Natural killer cell (primary cell): ENCODE results near the gene POLR3GL. TPM values are rescaled to one million over a fixed set of nuclear protein-coding genes. Genes with fewer than 3 reads are reported as not detected.

Experiments used
- ATAC-seq, 3 donors: fragments of 150-1000 bp in 2 of 3; fragments of 200-7000 bp in 1 of 3; cut with Tn5 transposase; 1 replicate in 1 of 3; 2 replicates in 2 of 3; pipeline ENCODE4 v1.10.0; 2021; ENCODE audit warnings: mild to moderate bottlenecking in 2 of 3, moderate library complexity in 2 of 3
- DNase-seq, 2 donors: peaks; one replicate each; pipeline versions ENCODE4 v3.0.0 to v3.0.0-alpha.2; 2013 to 2021; ENCODE audit warnings: mixed read lengths in 1 of 2
- H3K27ac ChIP-seq: one replicate; pipeline ENCODE4 v1.5.1; 2013; ENCODE audit warnings: mild to moderate bottlenecking, low read length
- H3K27me3 ChIP-seq: one replicate; pipeline ENCODE4 v1.6.1; 2013; ENCODE audit warnings: low read length; ENCODE audit not compliant: control insufficient read depth, insufficient read depth
- H3K36me3 ChIP-seq: one replicate; pipeline ENCODE4 v1.6.1; 2013; ENCODE audit warnings: low read length; ENCODE audit not compliant: control insufficient read depth, insufficient read depth
- H3K4me1 ChIP-seq: one replicate; pipeline ENCODE4 v1.6.1; 2013; ENCODE audit warnings: low read length; ENCODE audit not compliant: control insufficient read depth, insufficient read depth
- H3K4me3 ChIP-seq: one replicate; pipeline ENCODE4 v1.5.1; 2013; ENCODE audit warnings: low read length
- H3K9me3 ChIP-seq: one replicate; pipeline ENCODE4 v1.6.1; 2013; ENCODE audit warnings: low read length; ENCODE audit not compliant: control insufficient read depth, insufficient read depth
- H3K27ac Mint-ChIP-seq, 2 donors: one replicate each; pipeline ENCODE4 v1.8.0; 2022; ENCODE audit warnings: mild to moderate bottlenecking in 2 of 2, mixed read lengths in 2 of 2, moderate library complexity in 1 of 2
- H3K27me3 Mint-ChIP-seq, 2 donors: one replicate each; pipeline ENCODE4 v1.8.0; 2022; ENCODE audit warnings: low read depth in 2 of 2, mixed read lengths in 2 of 2
- H3K36me3 Mint-ChIP-seq: one replicate; pipeline ENCODE4 v1.8.0; 2022; ENCODE audit warnings: mixed read lengths
- H3K4me1 Mint-ChIP-seq, 2 donors: one replicate each; pipeline ENCODE4 v1.8.0; 2022; ENCODE audit warnings: mixed read lengths in 2 of 2
- H3K4me3 Mint-ChIP-seq: one replicate; pipeline ENCODE4 v1.8.0; 2022; ENCODE audit warnings: mild to moderate bottlenecking, moderate library complexity, mixed read lengths
- H3K9me3 Mint-ChIP-seq, 2 donors: one replicate each; pipeline ENCODE4 v1.8.0; 2022; ENCODE audit warnings: mixed read lengths in 2 of 2
- CTCF ChIP-seq: fragments of 200-600 bp; IDR thresholded peaks from one replicate; pipeline ENCODE4 v1.8.0; 2022; ENCODE audit warnings: antibody characterized with exemption
- WGBS: methylation state at CpG from one replicate; pipeline ENCODE4 v1.1.7; 2013; ENCODE audit warnings: missing lambda C conversion rate; ENCODE audit not compliant: insufficient coverage; 5-methylcytosine and 5-hydroxymethylcytosine counted together
- intact Hi-C: fragments of 100-400 bp; cut with micrococcal nuclease; formaldehyde crosslinking; loops from one replicate; pipeline ENCODE4 v1.14.2; 2022
- total RNA-seq, 4 donors: library from RNA; stranded (reverse); fragments of 120-200 nt in 1 of 4; gene quantifications; one replicate each; pipeline versions ENCODE4 v1.2.3 to v1.2.4, GENCODE V29; 2013 to 2022

The POLR3GL gene
- total RNA-seq, 3 donors from 2014 or later (not counting 1 experiment from before 2014, with no cell fraction given), result 34.9 to 37.5 (median 37.4) TPM

GRCh38 chr1:145977486-145978470, 13.3 kb downstream of the POLR3GL start:
- Mint-ChIP-seq H3K27me3 (no peaks in the 10 kb centered on the region), H3K4me3 (no peak overlapping the region), H3K9me3 (no peaks in the 10 kb centered on the region), H3K36me3 (no peaks in the 10 kb centered on the region), H3K4me1 (peaks cover 14 to 18% of the 10 kb centered on the region in 2 donors), H3K27ac (no peak overlapping the region)
- DNase-seq (peak; percentile 62 to 94), ATAC-seq (peak; percentile 37 to 61 (median 52))
- Histone ChIP-seq H3K36me3 (peaks cover 6% of the 10 kb centered on the region), H3K4me1 (peaks cover 53% of the 10 kb centered on the region), H3K9me3 (no peaks in the 10 kb centered on the region), H3K4me3 (no peak overlapping the region), H3K27me3 (no peaks in the 10 kb centered on the region), H3K27ac (peak overlapping the region; percentile 97)
- TF ChIP-seq CTCF, result peak; percentile 86
- 30% methylated on average over 9 of the region's 9 CpGs for WGBS
- intact Hi-C loops, result loop anchor here (1.0 to 5.0 kb wide), 7 partner anchors 13 to 130 kb away; partner anchors contain the start of genes ANKRD34A, NUDT17, POLR3GL and RBM8A

DNA sequence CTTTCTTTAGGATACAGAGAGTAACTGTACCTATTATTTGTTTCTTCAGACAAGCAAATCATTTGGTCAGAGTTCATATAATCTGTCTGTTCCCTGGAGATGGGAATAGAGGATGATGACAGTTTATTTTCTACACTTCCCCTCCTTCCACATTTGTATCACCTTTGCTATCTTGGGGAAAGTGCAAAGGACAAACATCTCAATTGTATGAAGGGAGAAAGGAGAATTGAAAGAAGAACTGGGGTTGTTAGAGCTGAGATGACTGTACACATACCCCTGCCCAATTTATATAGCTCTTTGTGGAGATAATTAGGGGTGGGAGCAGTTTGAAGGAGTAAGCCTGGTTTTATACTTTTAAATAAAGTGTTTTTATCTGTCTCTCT, 14.0 kb downstream of the POLR3GL start:
- no peak for ATAC-seq
- H3K4me3 Mint-ChIP-seq, result no peak overlapping the region
- H3K4me1 Mint-ChIP-seq, result peaks cover 10 to 23% of the 10 kb centered on the region in 2 donors
- TF ChIP-seq CTCF, result no peak
- no peaks in the 10 kb centered on the region for H3K27me3 ChIP-seq
- H3K27me3 Mint-ChIP-seq, result no peaks in the 10 kb centered on the region
- peak overlapping the region; percentile 97 for H3K27ac ChIP-seq
- H3K36me3 Mint-ChIP-seq, result no peaks in the 10 kb centered on the region
- H3K9me3 Mint-ChIP-seq, result no peaks in the 10 kb centered on the region
- intact Hi-C loops, result loop anchor here (2.0 to 5.0 kb wide), 5 partner anchors 14 to 131 kb away; partner anchors contain the start of genes ANKRD34A, NUDT17, POLR3GL and RBM8A
- no peak overlapping the region for H3K27ac Mint-ChIP-seq
- peaks cover 6% of the 10 kb centered on the region for H3K36me3 ChIP-seq
- H3K9me3 ChIP-seq, result no peaks in the 10 kb centered on the region
- no peak for DNase-seq
- H3K4me1 ChIP-seq, result peaks cover 58% of the 10 kb centered on the region
- H3K4me3 ChIP-seq, result no peak overlapping the region

DNA sequence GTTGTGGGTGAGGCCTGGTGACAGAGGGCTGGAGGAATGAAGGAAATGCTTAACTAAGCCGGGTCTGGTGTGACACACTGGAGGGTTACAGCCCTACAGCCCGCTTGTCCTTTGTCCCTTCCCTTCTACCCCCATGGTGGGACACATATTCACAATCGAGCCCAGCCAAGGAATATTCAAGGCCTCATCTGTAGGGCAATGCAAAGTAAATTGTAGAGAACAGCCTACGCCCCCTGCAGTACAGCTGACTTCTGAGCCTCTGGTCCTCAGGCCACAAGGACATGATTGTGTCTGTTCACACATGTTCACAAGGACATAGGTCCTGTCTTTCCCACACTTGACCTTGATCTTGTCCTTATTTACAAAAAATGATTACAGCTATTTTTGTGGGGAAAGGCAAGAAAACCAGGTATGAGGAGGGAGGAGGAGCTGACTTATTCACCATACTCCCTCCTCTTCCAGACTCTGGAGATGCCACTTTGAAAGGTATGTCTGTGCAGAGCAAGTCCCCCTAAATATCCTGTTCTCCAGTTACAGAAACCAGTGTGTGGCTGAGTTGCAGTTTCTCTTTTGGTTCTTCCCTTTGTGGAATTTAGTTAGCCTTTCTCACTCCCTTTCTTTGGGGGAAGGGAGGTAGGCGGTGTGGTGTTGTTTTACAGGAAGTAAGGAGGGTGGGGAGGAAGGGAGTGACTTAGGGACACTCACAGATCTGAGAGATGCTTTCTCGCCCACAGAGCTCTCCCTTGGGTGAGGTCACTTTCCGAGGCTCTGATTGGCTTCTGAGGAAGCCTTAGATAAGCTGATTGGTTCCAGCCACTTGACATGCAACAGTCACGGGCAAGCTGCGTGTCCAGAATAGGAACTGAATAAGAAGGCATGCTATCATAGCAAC, 14.6 kb downstream of the POLR3GL start:
- H3K9me3 ChIP-seq, result no peaks in the 10 kb centered on the region
- H3K36me3 Mint-ChIP-seq, result no peaks in the 10 kb centered on the region
- TF ChIP-seq CTCF, result no peak
- no peak overlapping the region for H3K27ac Mint-ChIP-seq
- peak overlapping the region; percentile 97 for H3K27ac ChIP-seq
- ATAC-seq (peak; percentile 81 to 93 (median 87)), DNase-seq (peak; percentile 68 to 93)
- intact Hi-C loops, result loop anchor here (2.0 to 5.0 kb wide), 5 partner anchors 14 to 132 kb away; partner anchors contain the start of genes ANKRD34A, NUDT17, POLR3GL and RBM8A
- no peak overlapping the region for H3K4me3 Mint-ChIP-seq
- H3K27me3 ChIP-seq, result no peaks in the 10 kb centered on the region
- H3K27me3 Mint-ChIP-seq, result no peaks in the 10 kb centered on the region
- WGBS, result 11% methylated on average over 8 of the region's 9 CpGs
- H3K4me1 ChIP-seq, result peaks cover 58% of the 10 kb centered on the region
- peak overlapping the region; percentile 6 for H3K4me3 ChIP-seq
- H3K9me3 Mint-ChIP-seq, result no peaks in the 10 kb centered on the region
- H3K4me1 Mint-ChIP-seq, result peaks cover 10 to 29% of the 10 kb centered on the region in 2 donors
- H3K36me3 ChIP-seq, result peaks cover 6% of the 10 kb centered on the region
